Measurements from ENCODE around the gene SLC35B3. TPM values are rescaled to one million over a fixed set of nuclear protein-coding genes. Genes with fewer than 3 reads are reported as not detected.

Gene SLC35B3
- total RNA-seq (2022) (22.0 and 27.4 TPM in 2 replicates), Bru-seq, nascent RNA (percentile 94 among the genes with signal in this experiment), BruChase-seq, experiment 1, labeled RNA remaining after a 6-hour chase (percentile 88 among the genes with signal in this experiment), BruChase-seq, experiment 2, labeled RNA remaining after a 2-hour chase (percentile 94 among the genes with signal in this experiment)
- long read RNA-seq, transcript SLC35B3-202 (11 exons, 1,973 nt): major isoform, 13 of 65 reads
- long read RNA-seq, partial matches to known transcripts: 5 of 65 reads
- long read RNA-seq, other reads (novel, unspliced or antisense): 43 of 65 reads

GRCh38 chr6:8435093-8435844, at the start of gene SLC35B3:
TSS of gene SLC35B3 (minus strand) at chr6:8435545.
- intact Hi-C loops (cut with micrococcal nuclease): loop anchor here (10.0 kb wide), 1 partner anchor 1990 kb away; no protein-coding TSS in a partner anchor
- no peak for TF ChIP-seq CTCF (IDR thresholded peaks at IDR 0.05; ENCODE audit: unreplicated experiment)
- POLR2A ChIA-PET: interaction anchor here (0.5 to 1.4 kb wide), 4 partner anchors 14 to 305 kb away, joined by 3 read pairs; no protein-coding TSS in a partner anchor
- H3K4me1 Mint-ChIP-seq (ENCODE audit: insufficient read depth, unreplicated experiment): peaks cover 25% of the 10 kb centered on the region
- H3K9me3 Mint-ChIP-seq (ENCODE audit: unreplicated experiment): no peaks in the 10 kb centered on the region
- CTCF ChIA-PET: interaction anchor here (0.7 to 1.4 kb wide), 2 partner anchors 8 to 26 kb away, joined by 3 to 5 read pairs; no protein-coding TSS in a partner anchor
- peak; percentile 95 for DNase-seq (ENCODE audit: unreplicated experiment)
- BruUV-seq (replicated peaks): TSS peak; percentile 48
- H3K27ac Mint-ChIP-seq (ENCODE audit: low read depth, unreplicated experiment): peak within 1 kb of the TSS; percentile 98
- H3K4me3 Mint-ChIP-seq (ENCODE audit: unreplicated experiment): peak within 1 kb of the TSS; percentile 95
- peaks cover 16% of the 10 kb centered on the region for H3K36me3 Mint-ChIP-seq (ENCODE audit: insufficient read depth, unreplicated experiment)
- H3K27me3 Mint-ChIP-seq (ENCODE audit: insufficient read depth, unreplicated experiment): no peaks in the 10 kb centered on the region

- CTCF ChIA-PET: no interaction called here
- no peak for DNase-seq (ENCODE audit: unreplicated experiment)
- Mint-ChIP-seq H3K9me3 (ENCODE audit: unreplicated experiment) (no peaks in the 10 kb centered on the region), H3K4me1 (ENCODE audit: insufficient read depth, unreplicated experiment) (peaks cover 5% of the 10 kb centered on the region), H3K36me3 (ENCODE audit: insufficient read depth, unreplicated experiment) (peaks cover 6% of the 10 kb centered on the region), H3K27me3 (ENCODE audit: insufficient read depth, unreplicated experiment) (no peaks in the 10 kb centered on the region), H3K4me3 (ENCODE audit: unreplicated experiment) (no peak overlapping the region), H3K27ac (ENCODE audit: low read depth, unreplicated experiment) (no peak overlapping the region)
- no peak for TF ChIP-seq CTCF (IDR thresholded peaks at IDR 0.05; ENCODE audit: unreplicated experiment)
- intact Hi-C loops (cut with micrococcal nuclease): no loop called here
- POLR2A ChIA-PET: interaction anchor here (1.3 kb wide), 1 partner anchor 9 kb away, joined by 4 read pairs; no protein-coding TSS in a partner anchor
- BruUV-seq (replicated peaks): no TSS peak
Observed at GRCh38 chr6:8483650-8484049, 48.3 kb upstream of the SLC35B3 start.

GRCh38 chr6:8481727-8482126, 46.4 kb upstream of the SLC35B3 start:
- intact Hi-C loops (cut with micrococcal nuclease): no loop called here
- Mint-ChIP-seq H3K36me3 (ENCODE audit: insufficient read depth, unreplicated experiment) (peaks cover 6% of the 10 kb centered on the region), H3K27ac (ENCODE audit: low read depth, unreplicated experiment) (no peak overlapping the region), H3K4me3 (ENCODE audit: unreplicated experiment) (no peak overlapping the region), H3K4me1 (ENCODE audit: insufficient read depth, unreplicated experiment) (peaks cover 5% of the 10 kb centered on the region), H3K27me3 (ENCODE audit: insufficient read depth, unreplicated experiment) (no peaks in the 10 kb centered on the region), H3K9me3 (ENCODE audit: unreplicated experiment) (no peaks in the 10 kb centered on the region)
- ChIA-PET POLR2A (no interaction called here), CTCF (interaction anchor here (0.6 to 0.7 kb wide), 4 partner anchors 9 to 645 kb away, joined by 3 read pairs; no protein-coding TSS in a partner anchor)
- BruUV-seq (replicated peaks): no TSS peak
- DNase-seq (ENCODE audit: unreplicated experiment): no peak
- no peak for TF ChIP-seq CTCF (IDR thresholded peaks at IDR 0.05; ENCODE audit: unreplicated experiment)

- POLR2A ChIA-PET: no interaction called here
- H3K36me3 Mint-ChIP-seq (ENCODE audit: insufficient read depth, unreplicated experiment): no peaks in the 10 kb centered on the region
- BruUV-seq (replicated peaks): no TSS peak
- CTCF ChIA-PET: no interaction called here
- intact Hi-C loops (cut with micrococcal nuclease): no loop called here
- no peaks in the 10 kb centered on the region for H3K9me3 Mint-ChIP-seq (ENCODE audit: unreplicated experiment)
- no peak overlapping the region for H3K4me3 Mint-ChIP-seq (ENCODE audit: unreplicated experiment)
- H3K27me3 Mint-ChIP-seq (ENCODE audit: insufficient read depth, unreplicated experiment): no peaks in the 10 kb centered on the region
- peaks cover 5% of the 10 kb centered on the region for H3K4me1 Mint-ChIP-seq (ENCODE audit: insufficient read depth, unreplicated experiment)
- DNase-seq (ENCODE audit: unreplicated experiment): no peak
- no peak overlapping the region for H3K27ac Mint-ChIP-seq (ENCODE audit: low read depth, unreplicated experiment)
- TF ChIP-seq CTCF (IDR thresholded peaks at IDR 0.05; ENCODE audit: unreplicated experiment): no peak
Observed at GRCh38 chr6:8478418-8478817, 43.1 kb upstream of the SLC35B3 start.

Measured in MCF 10A (cell line).